Activated CD8-positive, alpha-beta T cell treated with anti-CD3 and anti-CD28 coated beads for 36 hours (primary cell): ENCODE measurements around the gene SBF2. TPM values are rescaled to one million over a fixed set of nuclear protein-coding genes. Genes with fewer than 3 reads are reported as not detected.
"Not testable (repeated sequence)": the region's sequence is repeated elsewhere in the genome, so short reads cannot be mapped to it uniquely, and the experiment has no call there.

Experiments
- ATAC-seq: fragments of 200-7000 bp; cut with Tn5 transposase; one replicate; pipeline ENCODE4 v1.10.0; 2021; ENCODE audit warnings: mild to moderate bottlenecking, moderate library complexity
- CTCF ChIA-PET: fragments of 350-600 bp; sonication (Branson Sonifier 250); formaldehyde crosslinking; loops from one replicate; lab custom pipeline; 2021; ENCODE audit warnings: antibody characterized with exemption; lab: Charles Lee
- POLR2A ChIA-PET: fragments of 350-600 bp; sonication (Branson Sonifier 250); formaldehyde crosslinking; loops from one replicate; lab custom pipeline; 2021; ENCODE audit warnings: antibody characterized with exemption; lab: Charles Lee
- DNase-seq: peaks from one replicate; pipeline ENCODE4 v3.0.0-alpha.2; 2020
- H3K27ac Mint-ChIP-seq: one replicate; pipeline ENCODE4 v1.8.0; 2021; ENCODE audit warnings: mild to moderate bottlenecking, mixed read lengths
- H3K27me3 Mint-ChIP-seq: one replicate; pipeline ENCODE4 v1.8.0; 2021; ENCODE audit warnings: mixed read lengths
- H3K36me3 Mint-ChIP-seq: one replicate; pipeline ENCODE4 v1.8.0; 2021; ENCODE audit warnings: low read depth, mixed read lengths
- H3K4me1 Mint-ChIP-seq: one replicate; pipeline ENCODE4 v1.8.0; 2021; ENCODE audit warnings: low read depth, mixed read lengths
- H3K4me3 Mint-ChIP-seq: one replicate; pipeline ENCODE4 v1.8.0; 2021; ENCODE audit warnings: mild to moderate bottlenecking, moderate library complexity, mixed read lengths
- H3K9me3 Mint-ChIP-seq: one replicate; pipeline ENCODE4 v1.8.0; 2021; ENCODE audit warnings: mixed read lengths
- intact Hi-C: fragments of 100-400 bp; cut with micrococcal nuclease; formaldehyde crosslinking; loops from one replicate; pipeline ENCODE4 v1.10.0; 2022
- total RNA-seq, 2 experiments: library from RNA; stranded (reverse); gene quantifications; one replicate each; pipeline ENCODE4 v1.2.3, GENCODE V29; 2021
- TF ChIP-seq, protein P1 (sequence below): fragments of 200-600 bp; IDR thresholded peaks from one replicate; pipeline ENCODE4 v1.8.0; 2022; ENCODE audit warnings: antibody characterized with exemption, mild to moderate bottlenecking

Gene SBF2
- total RNA-seq, 2 experiments from 2014 or later: 10.0 to 11.0 TPM

DNA sequence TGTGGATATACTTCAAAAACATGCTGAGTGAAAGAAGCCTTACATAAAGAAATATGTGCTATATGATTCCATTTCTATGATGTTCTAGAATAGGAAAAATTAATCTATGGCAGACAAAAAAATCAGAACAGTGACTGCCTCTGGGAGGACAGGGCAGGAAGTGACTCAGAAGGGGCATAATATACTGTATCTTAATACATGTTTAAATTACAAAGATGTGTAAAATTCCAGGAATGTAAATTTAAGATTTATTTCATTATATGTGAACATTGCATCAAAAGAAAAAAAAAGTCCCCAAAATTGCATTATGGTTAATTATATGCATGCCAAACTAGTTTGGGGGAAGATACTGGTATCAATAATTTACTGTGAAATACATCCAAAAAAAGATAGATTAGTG, 32.2 kb downstream of the SBF2 start:
- Mint-ChIP-seq H3K9me3 (peaks cover 3% of the 10 kb centered on the region), H3K36me3 (no peaks in the 10 kb centered on the region), H3K27ac (no peak overlapping the region), H3K4me1 (peaks cover 8% of the 10 kb centered on the region), H3K27me3 (no peaks in the 10 kb centered on the region), H3K4me3 (no peak overlapping the region)
- POLR2A ChIA-PET: no interaction called here
- DNase-seq (no peak), ATAC-seq (no peak)
- CTCF ChIA-PET: no interaction called here
- TF ChIP-seq, protein P1, sequence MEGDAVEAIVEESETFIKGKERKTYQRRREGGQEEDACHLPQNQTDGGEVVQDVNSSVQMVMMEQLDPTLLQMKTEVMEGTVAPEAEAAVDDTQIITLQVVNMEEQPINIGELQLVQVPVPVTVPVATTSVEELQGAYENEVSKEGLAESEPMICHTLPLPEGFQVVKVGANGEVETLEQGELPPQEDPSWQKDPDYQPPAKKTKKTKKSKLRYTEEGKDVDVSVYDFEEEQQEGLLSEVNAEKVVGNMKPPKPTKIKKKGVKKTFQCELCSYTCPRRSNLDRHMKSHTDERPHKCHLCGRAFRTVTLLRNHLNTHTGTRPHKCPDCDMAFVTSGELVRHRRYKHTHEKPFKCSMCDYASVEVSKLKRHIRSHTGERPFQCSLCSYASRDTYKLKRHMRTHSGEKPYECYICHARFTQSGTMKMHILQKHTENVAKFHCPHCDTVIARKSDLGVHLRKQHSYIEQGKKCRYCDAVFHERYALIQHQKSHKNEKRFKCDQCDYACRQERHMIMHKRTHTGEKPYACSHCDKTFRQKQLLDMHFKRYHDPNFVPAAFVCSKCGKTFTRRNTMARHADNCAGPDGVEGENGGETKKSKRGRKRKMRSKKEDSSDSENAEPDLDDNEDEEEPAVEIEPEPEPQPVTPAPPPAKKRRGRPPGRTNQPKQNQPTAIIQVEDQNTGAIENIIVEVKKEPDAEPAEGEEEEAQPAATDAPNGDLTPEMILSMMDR: no peak
- intact Hi-C loops: no loop called here

- peaks cover 10% of the 10 kb centered on the region for H3K4me1 Mint-ChIP-seq
- POLR2A ChIA-PET: no interaction called here
- H3K27ac Mint-ChIP-seq: no peak overlapping the region
- ATAC-seq (no peak), DNase-seq (no peak)
- intact Hi-C loops: no loop called here
- H3K4me3 Mint-ChIP-seq: no peak overlapping the region
- CTCF ChIA-PET: interaction anchor here (0.6 kb wide), 1 partner anchor 109 kb away, joined by 3 read pairs; no protein-coding TSS in a partner anchor
- H3K27me3 Mint-ChIP-seq: no peaks in the 10 kb centered on the region
- TF ChIP-seq, protein P1: no peak
- H3K9me3 Mint-ChIP-seq: no peaks in the 10 kb centered on the region
- no peaks in the 10 kb centered on the region for H3K36me3 Mint-ChIP-seq
Measured at GRCh38 chr11:10257478-10257877, 36.5 kb downstream of the SBF2 start.

- intact Hi-C loops: no loop called here
- TF ChIP-seq, protein P1: no peak
- H3K9me3 Mint-ChIP-seq: no peaks in the 10 kb centered on the region
- DNase-seq (no peak), ATAC-seq (no peak)
- no peak overlapping the region for H3K4me3 Mint-ChIP-seq
- peaks cover 4% of the 10 kb centered on the region for H3K4me1 Mint-ChIP-seq
- ChIA-PET CTCF (no interaction called here), POLR2A (interaction anchor here (0.6 kb wide), 1 partner anchor 497 kb away, joined by 3 read pairs; no protein-coding TSS in a partner anchor)
- no peaks in the 10 kb centered on the region for H3K27me3 Mint-ChIP-seq
- H3K36me3 Mint-ChIP-seq: no peaks in the 10 kb centered on the region
- H3K27ac Mint-ChIP-seq: no peak overlapping the region
Measured at GRCh38 chr11:10255388-10256125, 38.5 kb downstream of the SBF2 start.

DNA sequence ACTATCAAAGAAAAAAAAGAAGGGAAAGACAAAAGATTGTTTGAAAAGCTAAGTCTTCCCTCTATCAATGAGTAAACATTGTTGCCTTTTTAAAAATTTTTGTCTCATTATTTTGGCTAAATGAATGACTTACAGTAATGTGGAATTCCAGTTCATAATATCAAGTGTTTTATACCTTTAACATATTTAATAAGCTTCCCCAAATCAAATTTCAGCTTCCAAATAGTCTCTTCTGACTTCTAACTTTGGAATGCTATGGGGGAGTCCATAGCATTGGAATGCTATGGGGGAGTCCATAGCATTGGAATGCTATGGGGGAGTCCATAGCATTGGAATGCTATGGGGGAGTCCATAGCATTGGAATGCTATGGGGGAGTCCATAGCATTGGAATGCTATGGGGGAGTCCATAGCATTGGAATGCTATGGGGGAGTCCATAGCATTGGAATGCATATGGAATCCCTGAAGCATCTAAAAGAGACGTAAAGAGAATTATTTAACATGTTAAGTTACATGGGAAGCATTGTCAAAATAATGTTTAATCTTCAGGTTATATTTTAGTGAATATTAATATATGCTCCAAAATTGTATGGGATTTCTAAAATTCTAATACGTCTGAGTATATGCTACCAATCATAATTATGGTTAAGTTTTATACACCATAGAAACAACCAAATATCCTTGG, 44.4 kb downstream of the SBF2 start:
- H3K4me3 Mint-ChIP-seq, H3K27me3 Mint-ChIP-seq, H3K27ac Mint-ChIP-seq, H3K4me1 Mint-ChIP-seq, H3K36me3 Mint-ChIP-seq, ATAC-seq, DNase-seq, intact Hi-C loops, H3K9me3 Mint-ChIP-seq, CTCF ChIA-PET, POLR2A ChIA-PET: not testable (repeated sequence)

- ChIA-PET POLR2A (no interaction called here), CTCF (no interaction called here)
- DNase-seq: no peak
- Mint-ChIP-seq H3K27me3 (no peaks in the 10 kb centered on the region), H3K4me1 (peaks cover 2% of the 10 kb centered on the region), H3K4me3 (no peak overlapping the region), H3K9me3 (no peaks in the 10 kb centered on the region), H3K27ac (no peak overlapping the region), H3K36me3 (no peaks in the 10 kb centered on the region)
- TF ChIP-seq, protein P1: no peak
- ATAC-seq: no peak
- intact Hi-C loops: no loop called here
Measured at GRCh38 chr11:10247011-10247410, 47.0 kb downstream of the SBF2 start.
